GM23338 (cell line): ENCODE results near the gene CIAPIN1.

ENCODE experiments used
- CTCF ChIP-seq, 2 experiments: fragments of 200-600 bp in 1 of 2; sonication (generic) in 1 of 2; conservative IDR thresholded peaks; 2 replicates each; pipeline versions ENCODE4 v1.5.1 to v1.6.1; 2016 to 2017; ENCODE audit warnings: antibody characterized with exemption in 2 of 2, low read depth in 2 of 2, mild to moderate bottlenecking in 2 of 2, moderate library complexity in 1 of 2
- ETS1 ChIP-seq: IDR thresholded peaks from 2 replicates; pipeline ENCODE4 v1.6.1; 2016; ENCODE audit warnings: antibody characterized with exemption
- EZH2 ChIP-seq: fragments of 200-600 bp; sonication (generic); IDR thresholded peaks from one replicate; pipeline ENCODE4 v1.8.0; 2017; ENCODE audit warnings: antibody characterized with exemption, mild to moderate bottlenecking, low read depth; ENCODE audit not compliant: unreplicated experiment
- EZH2phosphoT487 ChIP-seq: fragments of 200-600 bp; sonication (generic); IDR thresholded peaks from one replicate; pipeline ENCODE4 v1.8.1; 2018; ENCODE audit warnings: antibody characterized with exemption; ENCODE audit not compliant: unreplicated experiment
- NANOG ChIP-seq: IDR thresholded peaks from 2 replicates; pipeline ENCODE4 v1.6.1; 2016; ENCODE audit warnings: antibody characterized with exemption, borderline replicate concordance
- POLR2AphosphoS5 ChIP-seq: IDR thresholded peaks from 2 replicates; pipeline ENCODE4 v1.6.1; 2016; ENCODE audit warnings: antibody characterized with exemption, low read depth
- REST ChIP-seq: IDR thresholded peaks from one replicate; pipeline ENCODE4 v1.6.1; 2018; ENCODE audit warnings: antibody characterized with exemption; ENCODE audit not compliant: unreplicated experiment
- STAT1 ChIP-seq: IDR thresholded peaks from one replicate; pipeline ENCODE4 v1.6.1; 2016; ENCODE audit warnings: antibody characterized with exemption; ENCODE audit not compliant: unreplicated experiment
- ZNF331 ChIP-seq: fragments of 250-450 bp; sonication (Bioruptor Pico); IDR thresholded peaks from 2 replicates; pipeline ENCODE4 v1.5.0; 2020; ENCODE audit warnings: low read depth, mild to moderate bottlenecking, moderate library complexity

GRCh38 chr16:57390636-57391295 is 56.4 kb downstream of the CIAPIN1 start:
- TF ChIP-seq CTCF (conservative IDR thresholded peaks at IDR 0.05; ENCODE audit: low read depth in 2 of 2) (no peak), EZH2 (no peak), REST (no peak), POLR2AphosphoS5 (no peak), STAT1 (no peak), ZNF331 (CRISPR knock-in tag) (no peak), EZH2phosphoT487 (no peak), NANOG (no peak), ETS1 (no peak)
